H7 (cell line): ENCODE measurements around the gene HOXD11. TPM values are rescaled to one million over a fixed set of nuclear protein-coding genes. Genes with fewer than 3 reads are reported as not detected.

ENCODE experiments used
- DNase-seq: peaks from one replicate; pipeline ENCODE4 v3.0.0; 2012
- H3K27me3 ChIP-seq: 2 replicates; pipeline ENCODE4 v1.6.0; 2011; ENCODE audit warnings: mild to moderate bottlenecking, low read length; ENCODE audit not compliant: control insufficient read depth, insufficient read depth
- H3K36me3 ChIP-seq: replicated peaks from 2 replicates; pipeline ENCODE4 v1.5.1; 2011; ENCODE audit warnings: low read length; ENCODE audit not compliant: control insufficient read depth, insufficient read depth
- H3K4me3 ChIP-seq: 2 replicates; pipeline ENCODE4 v1.5.1; 2011; ENCODE audit warnings: low read depth, mild to moderate bottlenecking, control low read depth, low read length, moderate library complexity; ENCODE audit not compliant: insufficient read depth
- total RNA-seq: library from RNA; depleted of rRNA; stranded (reverse); fragments of >200 nt; shearing (Covaris generic); gene quantifications from 2 replicates; pipeline ENCODE4 v1.2.3, GENCODE V29; 2014; rRNA removed

Gene HOXD11
- total RNA-seq = 0.22 TPM in 1 of 2 replicates, not detected in the other

GRCh38 chr2:176106581-176107539 lies at the start of gene HOXD11:
TSS of gene HOXD11 (plus strand) at chr2:176107280. CDS start at chr2:176107356, 76 bp downstream.
- H3K36me3 ChIP-seq = no peaks in the 10 kb centered on the region
- H3K4me3 ChIP-seq = peak within 1 kb of the TSS; percentile 3; the same call in 1 of the 2 replicates
- H3K27me3 ChIP-seq = peaks cover 98% of the 10 kb centered on the region
- DNase-seq = peak; percentile 88

DNA sequence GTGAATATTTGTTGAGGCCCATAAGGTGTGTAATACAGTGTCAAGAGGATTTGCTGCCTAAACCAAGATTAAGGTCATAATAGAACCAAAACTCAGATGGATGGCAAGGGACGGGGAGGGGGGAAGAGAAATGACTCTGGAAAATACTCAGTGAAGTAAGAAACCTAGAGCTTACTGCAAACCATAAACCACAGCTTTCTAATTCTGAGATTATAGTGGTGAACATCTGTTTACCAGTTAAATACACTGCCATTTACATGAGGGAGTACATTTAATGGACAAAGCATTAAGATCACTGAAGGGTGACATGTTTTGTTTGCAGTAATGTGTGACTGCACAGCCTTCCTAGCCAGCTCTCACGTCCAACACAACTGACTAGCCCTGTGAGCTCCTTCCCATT lies 43.1 kb upstream of the HOXD11 start:
- H3K36me3 ChIP-seq = no peaks in the 10 kb centered on the region
- DNase-seq = no peak
- peaks cover 47% of the 10 kb centered on the region for H3K27me3 ChIP-seq
- no peak overlapping the region for H3K4me3 ChIP-seq

DNA sequence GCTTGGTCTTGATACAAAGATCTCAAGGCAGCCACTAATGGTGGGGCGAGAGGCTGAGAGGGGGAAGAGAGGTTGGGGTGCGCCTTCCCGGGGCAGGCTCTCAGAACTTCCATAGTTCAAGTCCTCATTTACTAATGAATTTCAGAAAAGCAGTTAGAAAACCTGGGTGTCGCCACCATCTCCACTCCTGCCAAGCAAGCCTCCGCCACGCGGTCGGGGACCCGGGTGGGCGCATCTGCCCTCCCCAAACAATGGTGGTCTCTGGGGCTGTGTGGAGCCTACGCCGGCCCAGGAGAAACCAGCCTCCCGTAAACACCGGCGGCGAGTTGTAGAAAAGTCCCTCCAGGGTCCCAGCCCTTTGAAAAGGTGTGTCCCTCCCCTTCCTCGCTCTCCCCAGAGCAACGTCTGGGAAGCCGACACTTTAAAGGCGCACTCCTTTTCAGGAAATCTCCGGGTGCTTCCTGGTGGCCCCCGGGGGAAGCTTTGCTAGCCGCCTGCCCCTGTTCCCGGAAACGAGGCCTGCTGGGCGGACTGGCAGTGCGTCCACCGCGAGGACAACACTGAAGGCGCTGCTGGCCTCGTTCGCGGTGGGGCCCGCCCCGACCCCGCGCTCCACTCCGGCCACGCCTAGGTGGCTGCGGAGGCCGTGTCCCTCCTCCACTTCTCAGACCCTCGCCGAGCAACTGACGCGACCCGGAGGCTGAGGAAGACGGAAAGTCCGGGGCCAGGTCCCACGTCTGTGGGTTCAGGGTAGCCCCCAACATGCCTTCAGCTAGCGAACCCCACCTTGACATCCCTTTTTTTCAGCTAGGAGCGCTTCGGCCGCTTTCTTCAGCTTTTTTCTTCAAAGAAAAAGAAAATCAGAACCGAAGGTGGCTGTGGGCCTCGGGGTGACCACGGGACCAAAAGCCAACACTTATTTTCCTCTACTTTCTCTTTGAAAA lies 40.2 kb upstream of the HOXD11 start:
- peak; percentile 76 for DNase-seq
- H3K4me3 ChIP-seq = peak overlapping the region; percentile 2; the same call in 1 of the 2 replicates
- no peaks in the 10 kb centered on the region for H3K36me3 ChIP-seq
- peaks cover 77% of the 10 kb centered on the region for H3K27me3 ChIP-seq

DNA sequence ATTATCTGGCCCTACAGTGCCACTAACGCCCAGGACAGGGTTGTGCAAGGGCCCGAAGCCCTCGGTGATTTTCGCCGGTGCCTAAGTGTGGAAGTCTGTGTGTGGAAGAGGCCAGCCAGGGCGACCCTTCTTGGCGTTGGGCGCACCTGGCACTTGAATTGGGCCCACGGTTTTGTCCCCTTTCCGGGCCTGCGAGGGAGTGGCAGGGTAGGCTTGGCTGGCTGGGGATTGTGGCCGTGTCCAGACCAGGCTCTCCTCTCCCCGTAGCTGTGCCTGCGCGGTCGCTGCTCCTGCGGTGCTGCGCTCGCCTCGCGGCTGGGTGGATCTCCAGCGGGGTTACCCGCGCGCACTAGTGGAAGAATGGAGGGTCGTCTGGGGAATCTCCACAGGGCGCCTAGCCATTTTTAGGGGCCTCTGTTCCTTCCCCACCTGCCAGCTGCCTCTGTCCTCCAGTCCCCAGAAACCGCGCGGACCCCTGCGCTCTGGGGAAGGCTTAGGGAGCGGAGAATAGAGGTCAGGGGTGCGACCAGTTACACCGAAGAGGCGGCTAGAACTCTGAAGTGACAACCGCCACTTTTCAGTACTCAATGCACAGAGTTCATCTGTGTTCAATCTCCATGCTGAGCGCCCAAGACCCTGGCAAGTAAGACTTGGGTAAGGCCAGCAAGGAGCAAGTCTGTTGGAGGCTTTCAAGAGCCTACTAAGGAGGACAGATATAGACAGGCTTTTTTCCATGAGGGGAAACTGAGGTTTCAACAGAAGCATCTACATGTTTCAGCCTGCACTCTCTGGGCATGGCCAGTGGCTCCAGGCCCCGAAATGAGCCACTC lies 39.3 kb upstream of the HOXD11 start:
- peak; percentile 60 for DNase-seq
- H3K36me3 ChIP-seq = no peaks in the 10 kb centered on the region
- H3K4me3 ChIP-seq = no peak overlapping the region
- H3K27me3 ChIP-seq = peaks cover 86% of the 10 kb centered on the region

- Histone ChIP-seq H3K27me3 (peaks cover 92% of the 10 kb centered on the region), H3K4me3 (no peak overlapping the region), H3K36me3 (no peaks in the 10 kb centered on the region)
- no peak for DNase-seq
Observed at GRCh38 chr2:176068419-176068832, 38.7 kb upstream of the HOXD11 start.

- no peaks in the 10 kb centered on the region for H3K36me3 ChIP-seq
- H3K27me3 ChIP-seq = peaks cover 100% of the 10 kb centered on the region
- no peak overlapping the region for H3K4me3 ChIP-seq
- peak; percentile 53 for DNase-seq
Observed at GRCh38 chr2:176071330-176072291, 35.5 kb upstream of the HOXD11 start.

- no peak for DNase-seq
- no peak overlapping the region for H3K4me3 ChIP-seq
- H3K27me3 ChIP-seq = peaks cover 100% of the 10 kb centered on the region
- no peaks in the 10 kb centered on the region for H3K36me3 ChIP-seq
Observed at GRCh38 chr2:176072292-176072669, 34.8 kb upstream of the HOXD11 start.

GRCh38 chr2:176072951-176073904 lies 33.9 kb upstream of the HOXD11 start:
- DNase-seq = peak; percentile 50
- no peaks in the 10 kb centered on the region for H3K36me3 ChIP-seq
- no peak overlapping the region for H3K4me3 ChIP-seq
- H3K27me3 ChIP-seq = peaks cover 100% of the 10 kb centered on the region

DNA sequence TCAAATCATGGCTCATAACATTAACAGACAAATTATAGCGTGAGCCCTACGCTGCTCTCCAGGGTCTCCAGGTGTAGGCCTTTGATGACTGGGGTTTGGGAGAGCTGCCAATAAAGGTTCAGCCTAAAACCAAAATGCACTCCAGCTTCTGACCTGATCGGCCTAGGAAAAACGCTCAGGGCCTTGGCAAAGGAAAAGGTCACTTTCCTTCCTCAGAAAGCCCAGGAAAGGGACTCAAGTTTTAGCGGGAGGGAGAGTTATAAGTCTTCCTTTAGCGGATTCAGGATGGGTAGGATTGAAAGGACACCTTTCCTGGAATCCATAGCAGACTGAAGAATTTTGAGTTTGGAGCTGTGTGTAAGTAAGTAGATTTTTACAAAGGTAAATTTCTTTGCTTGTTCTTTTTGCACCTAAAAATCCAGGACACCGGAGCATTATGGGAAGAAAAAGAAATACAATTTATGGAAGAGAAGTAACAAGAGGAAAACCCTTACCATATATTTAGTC lies 32.1 kb upstream of the HOXD11 start:
- Histone ChIP-seq H3K36me3 (no peaks in the 10 kb centered on the region), H3K4me3 (no peak overlapping the region), H3K27me3 (peaks cover 100% of the 10 kb centered on the region)
- no peak for DNase-seq

DNA sequence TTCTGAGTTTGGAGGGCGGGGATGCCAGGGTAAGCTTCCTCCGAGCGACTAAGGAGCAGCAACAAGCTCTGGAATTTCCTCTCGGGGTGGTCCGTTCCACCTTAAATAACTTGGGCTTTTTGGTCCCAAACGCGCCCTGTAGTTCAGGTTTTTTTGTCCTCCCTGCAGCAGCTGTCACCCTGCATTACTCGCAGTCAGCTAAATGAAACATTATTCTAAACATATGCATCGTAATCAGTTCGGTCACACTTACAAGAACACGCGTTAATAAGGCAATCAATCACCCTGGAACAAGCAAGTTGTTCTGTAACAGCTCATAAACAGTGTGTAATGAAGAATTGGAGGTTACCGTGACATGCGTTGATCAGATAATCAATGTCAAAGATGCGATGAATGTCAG lies 31.6 kb upstream of the HOXD11 start:
- Histone ChIP-seq H3K27me3 (peaks cover 98% of the 10 kb centered on the region), H3K4me3 (no peak overlapping the region), H3K36me3 (no peaks in the 10 kb centered on the region)
- DNase-seq = no peak

DNA sequence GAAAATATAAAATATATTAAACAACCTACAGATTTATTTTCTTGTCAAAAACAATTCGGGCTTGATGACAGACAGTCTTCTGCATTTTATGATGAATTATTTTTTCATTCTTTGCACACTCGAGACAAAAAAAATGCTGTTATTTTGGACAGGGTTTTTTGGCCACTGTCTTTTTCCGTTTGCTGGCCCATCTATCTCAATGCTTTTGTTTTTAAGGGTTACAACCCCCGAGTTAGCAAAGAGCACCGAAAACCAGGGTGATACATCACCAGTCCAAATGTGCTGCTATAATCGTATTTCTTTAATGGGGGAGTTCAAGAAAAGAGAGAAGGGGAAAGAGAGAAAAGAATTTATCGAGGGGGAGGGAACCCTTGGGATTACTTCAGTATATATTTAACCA lies 31.0 kb upstream of the HOXD11 start:
- no peak overlapping the region for H3K4me3 ChIP-seq
- DNase-seq = no peak
- peaks cover 98% of the 10 kb centered on the region for H3K27me3 ChIP-seq
- no peaks in the 10 kb centered on the region for H3K36me3 ChIP-seq

DNA sequence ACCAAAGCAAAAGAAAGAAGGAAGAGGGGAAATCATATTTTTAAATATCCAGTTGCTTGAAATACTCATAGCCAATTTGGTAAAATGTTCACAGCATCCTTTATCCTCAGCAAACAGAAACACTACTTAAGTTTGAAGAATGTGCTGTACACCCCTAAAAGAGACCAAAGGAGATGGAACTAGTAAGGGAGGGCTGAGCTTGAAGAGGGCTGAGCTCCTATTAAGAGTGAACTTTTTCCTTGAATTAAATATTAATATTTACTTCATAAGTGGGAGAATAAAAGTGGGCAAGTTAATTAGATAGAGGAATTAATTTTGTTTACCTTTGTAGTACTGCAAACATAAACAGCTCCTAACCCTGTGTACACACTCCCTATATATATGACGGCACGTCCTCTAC lies 30.3 kb upstream of the HOXD11 start:
- no peaks in the 10 kb centered on the region for H3K36me3 ChIP-seq
- H3K4me3 ChIP-seq = no peak overlapping the region
- DNase-seq = no peak
- peaks cover 98% of the 10 kb centered on the region for H3K27me3 ChIP-seq
